Measurements from ENCODE around the gene SMARCC2.

GRCh38 chr12:56117778-56118687 is 71.2 kb downstream of the SMARCC2 start, which contains the start of gene ZC3H10:
- peak; percentile 60; the same call in 1 of the 2 replicates for TF ChIP-seq PCBP1 (IDR thresholded peaks at IDR 0.05; ENCODE audit: borderline replicate concordance, low read depth, low read length)
- no peak for TF ChIP-seq ZNF121 (CRISPR knock-in tag; IDR thresholded peaks at IDR 0.05)
- TF ChIP-seq EP300 (IDR thresholded peaks at IDR 0.05; ENCODE audit: low read depth in 2 of 2, low read length in 2 of 2) = peak in 1 of 2 experiments; percentile 73; a peak in 3 of 4 replicates
- TF ChIP-seq EP300 (CRISPR knock-in tag; IDR thresholded peaks at IDR 0.05; ENCODE audit: borderline replicate concordance) = peak; percentile 57; the same call in 1 of the 2 replicates
- peak; percentile 99 for TF ChIP-seq POLR2A (IDR thresholded peaks at IDR 0.05; ENCODE audit: insufficient read depth in 1 of 2, low read depth in 2 of 2, low read length in 2 of 2)
